Liver (tissue), 3 donors: ENCODE results near the gene ARHGAP21.

Experiments used
- FOXA1 ChIP-seq: IDR thresholded peaks from 2 replicates; pipeline ENCODE4 v1.6.1; 2016; ENCODE audit warnings: antibody characterized with exemption
- JUND ChIP-seq, 2 donors: IDR thresholded peaks; 2 replicates each; pipeline ENCODE4 v1.6.1; 2016; ENCODE audit warnings: antibody characterized with exemption in 2 of 2
- TF ChIP-seq, protein P1 (sequence below): fragments of 150-350 bp; IDR thresholded peaks from 2 replicates; pipeline ENCODE4 v1.5.1; 2017; ENCODE audit warnings: improper control_type of control experiment, low read depth, low read length; ENCODE audit not compliant: missing input control
- donor health status: healthy.
- donor health status: healthy.

DNA sequence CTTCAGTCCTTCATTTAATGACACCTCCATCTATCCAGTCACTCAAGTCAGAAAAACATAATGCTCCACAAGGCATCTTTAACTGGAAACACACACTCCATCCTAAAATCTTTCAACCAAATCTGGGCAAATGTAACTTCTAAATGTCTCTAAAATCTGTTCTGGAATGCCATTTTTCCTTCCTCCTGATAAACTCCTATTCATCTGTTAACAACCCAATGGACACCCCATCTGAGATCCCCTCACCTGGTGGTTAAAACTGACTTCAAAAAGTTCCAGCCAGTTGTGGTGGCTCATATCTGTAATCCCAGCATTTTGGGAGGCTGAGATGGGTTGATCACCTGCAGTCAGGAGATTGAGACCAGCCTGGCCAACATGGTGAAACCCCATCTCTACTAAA is 78.7 kb downstream of the ARHGAP21 start:
- no peak for TF ChIP-seq JUND (IDR thresholded peaks at IDR 0.05)
- TF ChIP-seq, protein P1, sequence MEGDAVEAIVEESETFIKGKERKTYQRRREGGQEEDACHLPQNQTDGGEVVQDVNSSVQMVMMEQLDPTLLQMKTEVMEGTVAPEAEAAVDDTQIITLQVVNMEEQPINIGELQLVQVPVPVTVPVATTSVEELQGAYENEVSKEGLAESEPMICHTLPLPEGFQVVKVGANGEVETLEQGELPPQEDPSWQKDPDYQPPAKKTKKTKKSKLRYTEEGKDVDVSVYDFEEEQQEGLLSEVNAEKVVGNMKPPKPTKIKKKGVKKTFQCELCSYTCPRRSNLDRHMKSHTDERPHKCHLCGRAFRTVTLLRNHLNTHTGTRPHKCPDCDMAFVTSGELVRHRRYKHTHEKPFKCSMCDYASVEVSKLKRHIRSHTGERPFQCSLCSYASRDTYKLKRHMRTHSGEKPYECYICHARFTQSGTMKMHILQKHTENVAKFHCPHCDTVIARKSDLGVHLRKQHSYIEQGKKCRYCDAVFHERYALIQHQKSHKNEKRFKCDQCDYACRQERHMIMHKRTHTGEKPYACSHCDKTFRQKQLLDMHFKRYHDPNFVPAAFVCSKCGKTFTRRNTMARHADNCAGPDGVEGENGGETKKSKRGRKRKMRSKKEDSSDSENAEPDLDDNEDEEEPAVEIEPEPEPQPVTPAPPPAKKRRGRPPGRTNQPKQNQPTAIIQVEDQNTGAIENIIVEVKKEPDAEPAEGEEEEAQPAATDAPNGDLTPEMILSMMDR: no peak
- no peak for TF ChIP-seq FOXA1
